H9 (cell line): ENCODE results near the gene MDH2. TPM values are rescaled to one million over a fixed set of nuclear protein-coding genes. Genes with fewer than 3 reads are reported as not detected.

Experiments
- DNase-seq: peaks from one replicate; pipeline ENCODE4 v3.0.0-alpha.2; 2017
- H2AFZ ChIP-seq: one replicate; pipeline ENCODE4 v1.6.1; 2013; ENCODE audit warnings: mild to moderate bottlenecking, low read length, control low read depth, moderate library complexity
- H2AK5ac ChIP-seq: 2 replicates; pipeline ENCODE4 v1.6.1; 2013; ENCODE audit warnings: low read length, control low read depth, mixed read lengths; ENCODE audit not compliant: insufficient read length
- H2BK120ac ChIP-seq: one replicate; pipeline ENCODE4 v1.6.1; 2013; ENCODE audit warnings: low read depth, mild to moderate bottlenecking, low read length, control low read depth, inconsistent platforms; ENCODE audit not compliant: poor library complexity, severe bottlenecking
- H2BK12ac ChIP-seq: 2 replicates; pipeline ENCODE4 v1.6.1; 2013; ENCODE audit warnings: low read length, control low read depth, mixed read lengths, low read depth; ENCODE audit not compliant: insufficient read length
- H2BK15ac ChIP-seq: 2 replicates; pipeline ENCODE4 v1.6.1; 2013; ENCODE audit warnings: low read depth, low read length, control low read depth
- H2BK20ac ChIP-seq: one replicate; pipeline ENCODE4 v1.6.1; 2013; ENCODE audit warnings: low read depth, mild to moderate bottlenecking, low read length, control low read depth, inconsistent platforms; ENCODE audit not compliant: poor library complexity, severe bottlenecking
- H2BK5ac ChIP-seq: 2 replicates; pipeline ENCODE4 v1.6.1; 2013; ENCODE audit warnings: low read length, control low read depth, mixed read lengths; ENCODE audit not compliant: insufficient read length
- H3K14ac ChIP-seq: 2 replicates; pipeline ENCODE4 v1.6.1; 2013; ENCODE audit warnings: low read length, control low read depth; ENCODE audit not compliant: insufficient read depth
- H3K18ac ChIP-seq: 2 replicates; pipeline ENCODE4 v1.6.1; 2013; ENCODE audit warnings: low read depth, mild to moderate bottlenecking, mixed read lengths, low read length, control low read depth; ENCODE audit not compliant: insufficient read length
- H3K23ac ChIP-seq: 2 replicates; pipeline ENCODE4 v1.6.1; 2013; ENCODE audit warnings: low read length, control low read depth, mixed read lengths, low read depth; ENCODE audit not compliant: insufficient read length
- H3K23me2 ChIP-seq: 2 replicates; pipeline ENCODE4 v1.6.1; 2013; ENCODE audit warnings: low read depth, mild to moderate bottlenecking, mixed read lengths, low read length, control low read depth; ENCODE audit not compliant: insufficient read length, poor library complexity, severe bottlenecking
- H3K27ac ChIP-seq: 2 replicates; pipeline ENCODE4 v1.5.1; 2013; ENCODE audit warnings: low read length, control low read depth, mixed read lengths, low read depth; ENCODE audit not compliant: insufficient read length
- H3K27me3 ChIP-seq: 2 replicates; pipeline ENCODE4 v1.6.1; 2013; ENCODE audit warnings: low read length, control low read depth, inconsistent platforms; ENCODE audit not compliant: insufficient read depth
- H3K4ac ChIP-seq: 2 replicates; pipeline ENCODE4 v1.6.1; 2013; ENCODE audit warnings: low read depth, mild to moderate bottlenecking, control low read depth, inconsistent platforms, low read length, moderate library complexity
- H3K4me1 ChIP-seq: 2 replicates; pipeline ENCODE4 v1.6.1; 2013; ENCODE audit warnings: low read length, control low read depth, inconsistent platforms; ENCODE audit not compliant: insufficient read depth
- H3K4me2 ChIP-seq: 2 replicates; pipeline ENCODE4 v1.6.1; 2013; ENCODE audit warnings: low read length, control low read depth, mixed read lengths; ENCODE audit not compliant: insufficient read length, insufficient read depth
- H3K56ac ChIP-seq: 2 replicates; pipeline ENCODE4 v1.6.1; 2013; ENCODE audit warnings: low read depth, mild to moderate bottlenecking, mixed read lengths, low read length, control low read depth; ENCODE audit not compliant: insufficient read length
- H3K79me1 ChIP-seq: 2 replicates; pipeline ENCODE4 v1.6.1; 2013; ENCODE audit warnings: low read depth, mild to moderate bottlenecking, moderate library complexity, low read length, control low read depth, inconsistent platforms; ENCODE audit not compliant: insufficient read depth, poor library complexity, severe bottlenecking
- H3K79me2 ChIP-seq: 2 replicates; pipeline ENCODE4 v1.6.1; 2013; ENCODE audit warnings: low read length, control low read depth, inconsistent platforms; ENCODE audit not compliant: insufficient read depth
- H3K9ac ChIP-seq: 2 replicates; pipeline ENCODE4 v1.6.1; 2013; ENCODE audit warnings: low read length, control low read depth, mixed read lengths; ENCODE audit not compliant: insufficient read length; ENCODE audit errors: extremely low read depth
- H3K9me3 ChIP-seq: one replicate; pipeline ENCODE4 v1.6.1; 2013; ENCODE audit warnings: low read depth, low read length, inconsistent platforms; ENCODE audit not compliant: control insufficient read depth
- H3T11ph ChIP-seq: one replicate; pipeline ENCODE4 v1.6.1; 2013; ENCODE audit warnings: mild to moderate bottlenecking, low read length, control low read depth, inconsistent platforms
- H4K20me1 ChIP-seq: one replicate; pipeline ENCODE4 v1.6.1; 2013; ENCODE audit not compliant: control insufficient read depth, insufficient read length, insufficient read depth
- H4K5ac ChIP-seq: 2 replicates; pipeline ENCODE4 v1.6.1; 2013; ENCODE audit warnings: low read depth, mild to moderate bottlenecking, mixed read lengths, low read length, control low read depth; ENCODE audit not compliant: insufficient read length
- H4K8ac ChIP-seq: replicated peaks from 2 replicates; pipeline ENCODE4 v1.6.1; 2013; ENCODE audit warnings: low read length, control low read depth, mixed read lengths, low read depth; ENCODE audit not compliant: insufficient read length
- H4K91ac ChIP-seq: 2 replicates; pipeline ENCODE4 v1.6.1; 2013; ENCODE audit warnings: low read depth, mild to moderate bottlenecking, moderate library complexity, mixed read lengths, low read length, control low read depth; ENCODE audit not compliant: insufficient read length
- H3K27ac Mint-ChIP-seq, 3 experiments: 2 replicates in 2 of 3; 3 replicates in 1 of 3; pipeline ENCODE4 v1.8.0; 2020 to 2021; ENCODE audit warnings: mixed read lengths in 3 of 3, mild to moderate bottlenecking in 1 of 3, moderate library complexity in 1 of 3
- H3K27me3 Mint-ChIP-seq: 2 replicates; pipeline ENCODE4 v1.8.0; 2021; ENCODE audit warnings: low read depth, mild to moderate bottlenecking, moderate library complexity, mixed read lengths
- H3K36me3 Mint-ChIP-seq, 3 experiments: 2 replicates in 2 of 3; 3 replicates in 1 of 3; pipeline ENCODE4 v1.8.0; 2020 to 2021; ENCODE audit warnings: low read depth in 3 of 3, mixed read lengths in 3 of 3; ENCODE audit not compliant: insufficient read depth in 1 of 3
- H3K4me1 Mint-ChIP-seq, 2 experiments: 2 replicates each; pipeline ENCODE4 v1.8.0; 2020; ENCODE audit warnings: mixed read lengths in 2 of 2
- H3K4me3 Mint-ChIP-seq, 2 experiments: 2 replicates in 1 of 2; 3 replicates in 1 of 2; pipeline ENCODE4 v1.8.0; 2020 to 2021; ENCODE audit warnings: mild to moderate bottlenecking in 2 of 2, mixed read lengths in 2 of 2, moderate library complexity in 1 of 2
- H3K9me3 Mint-ChIP-seq, 2 experiments: 2 replicates in 1 of 2; 3 replicates in 1 of 2; pipeline ENCODE4 v1.8.0; 2020; ENCODE audit warnings: mild to moderate bottlenecking in 2 of 2, mixed read lengths in 2 of 2, moderate library complexity in 1 of 2
- CTCF ChIP-seq: fragments of 200-600 bp; sonication (generic); conservative IDR thresholded peaks from 3 replicates; pipeline ENCODE4 v1.8.0; 2021; ENCODE audit warnings: antibody characterized with exemption, mild to moderate bottlenecking
- WGBS: extraction: QIAGEN DNeasy Blood & Tissue Kit; methylation state at CpG from one replicate; pipeline ENCODE4 v1.1.7; 2013; ENCODE audit warnings: missing lambda C conversion rate, low lambda C conversion rate, mixed read lengths; ENCODE audit not compliant: insufficient read length; ENCODE audit errors: extremely low coverage; 5-methylcytosine and 5-hydroxymethylcytosine counted together
- total RNA-seq: library from RNA; stranded (reverse); gene quantifications from 2 replicates; pipeline ENCODE4 v1.2.1, GENCODE V29; 2021

Gene MDH2
- total RNA-seq, 1 experiment from 2014 or later = 260 TPM

DNA sequence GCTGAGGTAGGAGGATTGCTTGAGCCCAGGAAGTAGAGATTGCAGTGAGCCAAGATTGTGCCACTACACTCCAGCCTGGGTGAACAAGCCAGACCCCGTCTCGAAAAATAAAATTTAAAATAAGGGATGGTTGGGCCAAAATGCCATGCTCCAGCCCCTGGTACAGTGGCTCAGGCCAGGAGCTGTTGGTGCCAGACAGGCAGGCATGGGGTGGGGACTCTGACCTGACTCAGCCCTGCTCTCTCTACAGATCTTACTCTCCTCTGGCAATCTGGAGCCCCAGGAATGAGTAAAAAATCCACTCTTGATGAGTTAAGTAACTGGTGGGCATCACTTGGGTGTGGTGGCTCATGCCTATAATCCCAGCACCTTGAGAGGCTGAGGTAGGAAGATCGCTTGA is 45.1 kb upstream of the MDH2 start:
- Histone ChIP-seq H2BK120ac (no peak overlapping the region), H2BK20ac (no peak overlapping the region), H3K79me1 (no peaks in the 10 kb centered on the region), H3K27me3 (no peaks in the 10 kb centered on the region), H3K79me2 (no peaks in the 10 kb centered on the region), H3K56ac (no peak overlapping the region), H4K20me1 (no peaks in the 10 kb centered on the region), H3K4me1 (no peaks in the 10 kb centered on the region), H4K8ac (no peak overlapping the region), H2AFZ (no peak overlapping the region), H3K14ac (no peak overlapping the region), H3K9me3 (no peaks in the 10 kb centered on the region), H3K4me2 (no peak overlapping the region), H2BK15ac (no peak overlapping the region), H3T11ph (no peak overlapping the region), H3K23me2 (no peaks in the 10 kb centered on the region), H3K23ac (no peak overlapping the region), H4K5ac (no peak overlapping the region), H3K18ac (no peak overlapping the region), H2BK12ac (no peak overlapping the region), H3K27ac (no peak overlapping the region), H3K9ac (no peak overlapping the region), H4K91ac (no peak overlapping the region), H2BK5ac (no peak overlapping the region), H2AK5ac (no peak overlapping the region), H3K4ac (no peak overlapping the region)
- no peaks in the 10 kb centered on the region for H3K4me1 Mint-ChIP-seq
- H3K27me3 Mint-ChIP-seq = no peaks in the 10 kb centered on the region
- no peaks in the 10 kb centered on the region for H3K9me3 Mint-ChIP-seq
- H3K4me3 Mint-ChIP-seq = no peak overlapping the region
- WGBS = no CpG with 5 or more reads among the region's 3 CpGs
- H3K36me3 Mint-ChIP-seq = peaks cover 18 to 37% (median 22%) of the 10 kb centered on the region in 3 experiments
- no peak for DNase-seq
- no peak for TF ChIP-seq CTCF
- no peak overlapping the region for H3K27ac Mint-ChIP-seq
